ENCODE measurements around the gene RASSF1. TPM values are rescaled to one million over a fixed set of nuclear protein-coding genes. Genes with fewer than 3 reads are reported as not detected.

The RASSF1 gene
- total and polyA plus RNA-seq, 2 of the 8 experiments (the other 6 are each of a cell fraction or from before 2014, with no cell fraction given), result 10.3 to 15.7 TPM

DNA sequence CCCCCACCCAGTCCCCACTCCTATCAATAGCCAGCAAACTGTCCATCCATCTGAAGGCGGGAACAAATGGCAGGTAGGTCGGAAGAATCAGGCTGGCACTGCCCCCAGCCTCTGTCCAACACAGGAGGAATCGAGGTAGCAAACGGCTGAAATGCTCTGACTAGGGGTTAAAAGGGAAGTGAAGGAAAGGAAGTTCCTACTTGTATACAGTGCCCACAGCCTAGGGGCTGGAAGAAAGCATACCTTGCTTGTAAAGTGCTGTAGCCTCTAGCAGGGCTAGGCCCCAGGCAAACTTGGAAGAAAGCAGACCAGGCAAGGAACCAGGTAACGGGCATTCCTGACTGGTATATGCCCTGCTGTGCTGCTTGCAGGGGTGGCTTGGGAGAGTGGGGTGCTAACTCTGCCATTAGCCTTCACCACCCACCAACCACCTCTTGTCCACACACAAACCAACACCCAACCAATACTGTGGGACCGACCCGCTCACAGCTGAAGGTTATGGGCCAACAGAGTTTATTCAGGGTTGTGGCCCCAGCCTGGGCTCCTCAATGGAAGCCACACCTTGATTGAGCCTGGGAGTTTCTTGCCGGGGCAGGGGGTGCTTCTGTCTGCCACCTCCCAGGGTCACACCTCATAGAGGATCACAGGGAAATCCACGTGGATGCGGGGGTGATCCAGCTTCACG lies 15.0 kb downstream of the RASSF1 start:
- Histone ChIP-seq H4K20me1 (replicated peaks in 1 of 2; ENCODE audit: control insufficient read depth in 1 of 2, insufficient read depth in 2 of 2, low read length in 2 of 2) (peaks cover under 1 to 6% of the 10 kb centered on the region in 2 experiments), H4K91ac (replicated peaks; ENCODE audit: insufficient read length, low read length) (no peak overlapping the region), H3K27ac (ENCODE audit: low read depth, low read length) (no peak overlapping the region), H3K23me2 (ENCODE audit: low read depth, low read length) (peaks cover 22% of the 10 kb centered on the region), H3K79me2 (ENCODE audit: control insufficient read depth in 1 of 2, insufficient read depth in 2 of 2, low read length in 2 of 2) (peaks cover 0 to 13% of the 10 kb centered on the region in 2 experiments; a peak in 2 of 4 replicates), H2BK120ac (replicated peaks; ENCODE audit: low read depth, low read length) (no peak overlapping the region), H2BK12ac (ENCODE audit: low read depth, low read length) (no peak overlapping the region), H2AK5ac (ENCODE audit: low read depth, low read length) (no peak overlapping the region), H3K4me3 (ENCODE audit: extremely low read depth in 1 of 4, insufficient read depth in 2 of 4, low read depth in 3 of 4, low read length in 4 of 4) (no peak overlapping the region), H3K14ac (ENCODE audit: insufficient read length) (no peak overlapping the region), H3K79me1 (ENCODE audit: low read depth, low read length) (peaks cover 7% of the 10 kb centered on the region), H4K5ac (ENCODE audit: insufficient read length, low read depth, low read length) (no peak overlapping the region), H2BK20ac (ENCODE audit: low read length) (no peak overlapping the region), H3K9me3 (ENCODE audit: insufficient read depth in 2 of 2, low read depth in 1 of 2, low read length in 1 of 2) (no peaks in the 10 kb centered on the region), H2BK5ac (ENCODE audit: low read depth, low read length) (no peak overlapping the region), H3K18ac (ENCODE audit: extremely low read depth, low read length) (no peak overlapping the region), H4K8ac (ENCODE audit: extremely low read depth, insufficient read depth, low read length) (no peak overlapping the region), H2AFZ (ENCODE audit: low read length) (no peak overlapping the region), H3K27me3 (replicated peaks in 1 of 4; ENCODE audit: control insufficient read depth in 3 of 4, extremely low read depth in 1 of 4, insufficient read depth in 3 of 4, low read length in 3 of 4) (no peaks in the 10 kb centered on the region), H3K4ac (replicated peaks; ENCODE audit: insufficient read length, low read depth, low read length) (no peak overlapping the region), H3K4me1 (replicated peaks in 1 of 4; ENCODE audit: control insufficient read depth in 3 of 4, insufficient read depth in 4 of 4, low read length in 3 of 4) (peaks cover 0 to 29% (median 14%) of the 10 kb centered on the region in 4 experiments; a peak in 6 of 7 replicates), H3K56ac (replicated peaks; ENCODE audit: insufficient read length, low read depth, low read length) (no peak overlapping the region), H3K4me2 (ENCODE audit: insufficient read depth in 1 of 2, low read depth in 2 of 2, low read length in 2 of 2) (no peak overlapping the region), H3K23ac (ENCODE audit: insufficient read length) (no peak overlapping the region), H3K36me3 (ENCODE audit: control insufficient read depth in 2 of 4, insufficient read depth in 4 of 4, low read length in 3 of 4) (peaks cover 8 to 18% (median 10%) of the 10 kb centered on the region in 4 experiments; a peak in 7 of 8 replicates), H2BK15ac (ENCODE audit: low read length) (no peak overlapping the region), H3K9ac (replicated peaks in 1 of 4; ENCODE audit: extremely low read depth in 1 of 4, low read depth in 3 of 4, low read length in 3 of 4) (no peak overlapping the region)
- ChIA-PET POLR2A (ENCODE audit: partially characterized antibody) (interaction anchor here (0.8 to 4.3 kb wide), 4 partner anchors 15 to 302 kb away, joined by 3 to 29 read pairs (median 10); partner anchors contain the start of genes HYAL1, IFRD2 and RASSF1), CTCF (ENCODE audit: partially characterized antibody) (interaction anchor here (0.8 to 7.5 kb wide), 11 partner anchors 10 to 107 kb away, joined by 3 to 75 read pairs (median 5); partner anchors contain the start of genes HYAL1 and LSMEM2)
- DNase-seq (ENCODE audit: low read depth in 1 of 2, low spot score in 2 of 2), result no peak
- FAIRE-seq, result no peak
- 92% methylated on average over 11 of the region's 11 CpGs; no CpG with 5 or more reads in 1 of the 2 experiments for WGBS, 2 experiments (ENCODE audit: extremely low coverage in 1 of 2, insufficient coverage in 1 of 2, insufficient read length in 1 of 2, insufficient replicate concordance in 2 of 2, low coverage in 1 of 2, low lambda C conversion rate in 2 of 2, missing lambda C conversion rate in 1 of 2)

Measured in H1 (cell line).